Raji (cell line): ENCODE data around the gene NPAS4.
A peak's percentile ranks its signal among the peaks of the same experiment; 100 is the strongest.

ENCODE experiments used
- POLR2A ChIP-seq: IDR thresholded peaks from 2 replicates; pipeline ENCODE4 v1.6.1; 2011; ENCODE audit warnings: low read depth, low read length, control low read depth; ENCODE audit not compliant: insufficient read depth

Gene NPAS4

DNA sequence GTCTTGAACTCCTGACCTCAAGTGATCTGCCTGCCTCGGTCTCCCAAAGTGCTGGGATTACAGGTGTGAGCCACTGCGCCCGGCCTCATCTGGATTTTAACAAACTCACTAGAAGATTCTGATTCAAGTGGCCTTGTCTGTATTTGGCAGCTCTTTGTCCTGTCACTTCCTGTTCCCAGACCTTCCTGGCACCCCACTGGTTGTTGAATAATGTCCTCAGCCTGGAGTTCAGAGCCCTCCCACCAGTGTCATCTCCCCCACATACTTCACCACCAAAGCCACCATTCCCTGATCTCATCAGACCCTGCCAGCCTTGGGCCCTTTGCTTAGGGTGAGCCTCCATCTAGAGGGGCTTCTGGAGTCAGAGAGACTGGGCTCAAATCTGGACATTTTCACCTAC, 49.2 kb downstream of the NPAS4 start:
- TF ChIP-seq POLR2A = no peak

DNA sequence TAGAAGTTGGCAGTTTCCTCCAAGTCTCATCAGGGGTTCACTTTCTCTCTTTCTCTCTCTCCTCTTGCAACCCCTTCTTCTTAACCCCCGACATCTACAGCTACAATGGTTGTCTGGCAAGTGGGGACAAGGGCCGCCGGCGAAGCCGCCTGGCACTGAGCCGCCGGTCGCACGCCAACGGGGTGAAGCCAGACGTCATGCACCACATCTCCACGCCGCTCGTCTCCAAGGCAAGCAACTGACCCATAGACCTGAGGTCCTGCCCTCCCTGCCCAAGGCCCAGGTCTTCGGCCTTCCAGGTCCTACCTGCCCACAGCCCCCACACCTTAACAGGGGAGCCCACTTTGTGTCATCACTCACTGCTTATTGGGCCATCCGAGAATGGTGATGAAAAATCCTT, 50.3 kb downstream of the NPAS4 start:
- TF ChIP-seq POLR2A = no peak

GRCh38 chr11:66472054-66472453, 51.2 kb downstream of the NPAS4 start:
- TF ChIP-seq POLR2A = 0 out of 2 replicates have a peak, but pooled peaks have one; percentile 20

- 0 out of 2 replicates have a peak, but pooled peaks have one; percentile 21 for TF ChIP-seq POLR2A
Observed at GRCh38 chr11:66473167-66473566, 52.3 kb downstream of the NPAS4 start.

DNA sequence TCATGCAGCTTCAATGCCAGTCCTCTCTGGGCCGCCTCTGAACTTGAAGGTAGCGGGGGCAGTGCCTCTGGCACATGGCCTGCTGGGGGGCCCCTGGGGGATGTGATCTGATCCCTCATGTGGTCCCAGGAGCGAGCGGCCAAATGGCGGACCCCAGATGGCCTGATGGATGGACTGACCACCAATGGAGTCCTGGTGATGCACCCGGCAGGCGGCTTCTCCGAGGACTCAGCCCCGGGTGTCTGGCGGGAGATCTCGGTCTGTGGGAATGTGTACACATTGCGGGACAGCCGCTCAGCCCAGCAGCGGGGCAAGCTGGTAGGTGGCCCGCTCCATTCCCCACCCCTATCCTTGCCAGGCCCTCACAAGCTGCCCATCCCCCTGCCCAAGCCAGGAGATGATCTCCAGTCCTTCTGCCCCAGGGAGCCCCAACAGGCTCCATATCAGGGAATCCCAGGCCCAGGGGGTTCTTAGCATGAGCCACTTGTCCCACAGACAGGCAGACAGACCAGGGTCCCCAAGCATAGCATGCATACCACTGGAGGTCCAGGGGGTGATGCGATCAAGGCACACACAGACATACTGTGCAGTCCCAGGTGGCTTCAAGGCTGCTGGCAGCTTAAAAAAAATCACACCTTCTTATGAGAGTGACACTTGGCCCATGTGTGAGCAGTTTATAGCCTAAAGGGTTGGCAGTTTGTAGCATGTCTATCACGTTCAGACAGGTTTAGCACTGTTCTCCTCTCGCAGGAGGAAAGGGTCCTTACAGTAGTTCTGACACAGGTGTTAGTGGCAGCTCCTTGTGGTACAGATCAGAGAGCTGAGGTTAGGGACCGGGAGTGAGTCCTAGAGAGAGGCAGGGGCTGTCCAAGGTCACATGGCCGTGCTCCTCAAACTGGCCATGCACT, 53.0 kb downstream of the NPAS4 start:
- TF ChIP-seq POLR2A = 0 out of 2 replicates have a peak, but pooled peaks have one; percentile 18

GRCh38 chr11:66475349-66476172, 54.7 kb downstream of the NPAS4 start:
- TF ChIP-seq POLR2A = peak; percentile 12; the same call in 1 of the 2 replicates
